ENCODE measurements around the gene GYG2.

Gene GYG2

GRCh38 chrX:2829469-2830246 is 928 bp downstream of the GYG2 start:
- no peak overlapping the region for H3K4me3 Mint-ChIP-seq
- H3K36me3 Mint-ChIP-seq: no peaks in the 10 kb centered on the region
- H3K27me3 Mint-ChIP-seq: peaks cover 6% of the 10 kb centered on the region
- no peaks in the 10 kb centered on the region for H3K9me3 Mint-ChIP-seq
- no peak overlapping the region for H3K27ac Mint-ChIP-seq
- H3K4me1 Mint-ChIP-seq: no peaks in the 10 kb centered on the region
- no peak for DNase-seq (ENCODE audit: low spot score in 2 of 2)
- ATAC-seq (ENCODE audit: low read depth): no peak

GRCh38 chrX:2831471-2832228 is 2.9 kb downstream of the GYG2 start:
- Mint-ChIP-seq H3K4me3 (no peak overlapping the region), H3K36me3 (no peaks in the 10 kb centered on the region), H3K9me3 (no peaks in the 10 kb centered on the region), H3K27me3 (peaks cover 8% of the 10 kb centered on the region), H3K27ac (no peak overlapping the region), H3K4me1 (no peaks in the 10 kb centered on the region)
- ATAC-seq (ENCODE audit: low read depth) (no peak), DNase-seq (ENCODE audit: low spot score in 2 of 2) (no peak)

- Mint-ChIP-seq H3K9me3 (peaks cover 13% of the 10 kb centered on the region), H3K4me1 (no peaks in the 10 kb centered on the region), H3K27me3 (peaks cover 11% of the 10 kb centered on the region), H3K4me3 (no peak overlapping the region), H3K27ac (no peak overlapping the region), H3K36me3 (no peaks in the 10 kb centered on the region)
- ATAC-seq (ENCODE audit: low read depth) (no peak), DNase-seq (ENCODE audit: low spot score in 2 of 2) (no peak)
Measured at GRCh38 chrX:2837961-2838360, 9.2 kb downstream of the GYG2 start.

- Mint-ChIP-seq H3K36me3 (no peaks in the 10 kb centered on the region), H3K4me1 (no peaks in the 10 kb centered on the region), H3K27ac (no peak overlapping the region), H3K9me3 (peaks cover 13% of the 10 kb centered on the region), H3K4me3 (no peak overlapping the region), H3K27me3 (peaks cover 7% of the 10 kb centered on the region)
- DNase-seq (ENCODE audit: low spot score in 2 of 2) (no peak), ATAC-seq (ENCODE audit: low read depth) (no peak)
Measured at GRCh38 chrX:2840961-2841360, 12.2 kb downstream of the GYG2 start.

GRCh38 chrX:2841537-2841936 is 12.8 kb downstream of the GYG2 start:
- ATAC-seq (ENCODE audit: low read depth) (no peak), DNase-seq (ENCODE audit: low spot score in 2 of 2) (no peak)
- Mint-ChIP-seq H3K4me1 (no peaks in the 10 kb centered on the region), H3K36me3 (no peaks in the 10 kb centered on the region), H3K27ac (no peak overlapping the region), H3K4me3 (no peak overlapping the region), H3K9me3 (peaks cover 13% of the 10 kb centered on the region), H3K27me3 (peaks cover 7% of the 10 kb centered on the region)

- Mint-ChIP-seq H3K4me1 (no peaks in the 10 kb centered on the region), H3K27ac (no peak overlapping the region), H3K9me3 (no peaks in the 10 kb centered on the region)
Measured at GRCh38 chrX:2846992-2847391, 18.3 kb downstream of the GYG2 start.

GRCh38 chrX:2848871-2849301 is 20.2 kb downstream of the GYG2 start:
- peaks cover 4% of the 10 kb centered on the region for H3K27me3 Mint-ChIP-seq
- DNase-seq (ENCODE audit: low spot score in 2 of 2): no peak
- H3K36me3 Mint-ChIP-seq: no peaks in the 10 kb centered on the region
- H3K4me1 Mint-ChIP-seq: no peaks in the 10 kb centered on the region
- ATAC-seq (ENCODE audit: low read depth): no peak
- H3K4me3 Mint-ChIP-seq: no peak overlapping the region
- H3K9me3 Mint-ChIP-seq: no peaks in the 10 kb centered on the region
- no peak overlapping the region for H3K27ac Mint-ChIP-seq

More at GRCh38 chrX:2846992-2847391, 18.3 kb downstream of the GYG2 start:
- Mint-ChIP-seq H3K27me3 (peaks cover 4% of the 10 kb centered on the region), H3K4me3 (no peak overlapping the region), H3K36me3 (no peaks in the 10 kb centered on the region)
- ATAC-seq (ENCODE audit: low read depth): no peak
- no peak for DNase-seq (ENCODE audit: low spot score in 2 of 2)

- ATAC-seq (ENCODE audit: low read depth) (no peak), DNase-seq (ENCODE audit: low spot score in 2 of 2) (no peak)
- H3K4me3 Mint-ChIP-seq: no peak overlapping the region
- no peaks in the 10 kb centered on the region for H3K9me3 Mint-ChIP-seq
- no peaks in the 10 kb centered on the region for H3K27me3 Mint-ChIP-seq
- no peaks in the 10 kb centered on the region for H3K36me3 Mint-ChIP-seq
- H3K4me1 Mint-ChIP-seq: no peaks in the 10 kb centered on the region
- no peak overlapping the region for H3K27ac Mint-ChIP-seq
Measured at GRCh38 chrX:2854918-2855317, 26.2 kb downstream of the GYG2 start.

- H3K36me3 Mint-ChIP-seq: no peaks in the 10 kb centered on the region
- H3K4me3 Mint-ChIP-seq: no peak overlapping the region
- no peaks in the 10 kb centered on the region for H3K4me1 Mint-ChIP-seq
- no peaks in the 10 kb centered on the region for H3K27me3 Mint-ChIP-seq
- ATAC-seq (ENCODE audit: low read depth) (no peak), DNase-seq (ENCODE audit: low spot score in 2 of 2) (no peak)
- no peaks in the 10 kb centered on the region for H3K9me3 Mint-ChIP-seq
- H3K27ac Mint-ChIP-seq: no peak overlapping the region
Measured at GRCh38 chrX:2855761-2856160, 27.0 kb downstream of the GYG2 start.

GRCh38 chrX:2857566-2857965 is 28.8 kb downstream of the GYG2 start:
- Mint-ChIP-seq H3K36me3 (no peaks in the 10 kb centered on the region), H3K4me1 (no peaks in the 10 kb centered on the region), H3K4me3 (no peak overlapping the region), H3K9me3 (no peaks in the 10 kb centered on the region), H3K27me3 (peaks cover 2% of the 10 kb centered on the region), H3K27ac (no peak overlapping the region)
- no peak for ATAC-seq (ENCODE audit: low read depth)
- no peak for DNase-seq (ENCODE audit: low spot score in 2 of 2)

- no peak for ATAC-seq (ENCODE audit: low read depth)
- no peak for DNase-seq (ENCODE audit: low spot score in 2 of 2)
- Mint-ChIP-seq H3K27ac (no peak overlapping the region), H3K4me3 (no peak overlapping the region), H3K4me1 (no peaks in the 10 kb centered on the region), H3K36me3 (no peaks in the 10 kb centered on the region), H3K9me3 (no peaks in the 10 kb centered on the region), H3K27me3 (peaks cover 2% of the 10 kb centered on the region)
Measured at GRCh38 chrX:2859197-2859797, 30.6 kb downstream of the GYG2 start.

GRCh38 chrX:2862404-2862803 is 33.7 kb downstream of the GYG2 start:
- ATAC-seq (ENCODE audit: low read depth): no peak
- H3K27me3 Mint-ChIP-seq: peaks cover 4% of the 10 kb centered on the region

GRCh38 chrX:2863646-2864045 is 34.9 kb downstream of the GYG2 start:
- ATAC-seq (ENCODE audit: low read depth) (no peak), DNase-seq (ENCODE audit: low spot score in 2 of 2) (no peak)
- Mint-ChIP-seq H3K9me3 (no peaks in the 10 kb centered on the region), H3K36me3 (no peaks in the 10 kb centered on the region), H3K4me3 (no peak overlapping the region), H3K27ac (no peak overlapping the region), H3K27me3 (peaks cover 4% of the 10 kb centered on the region), H3K4me1 (no peaks in the 10 kb centered on the region)

More at GRCh38 chrX:2862404-2862803, 33.7 kb downstream of the GYG2 start:
- H3K27ac Mint-ChIP-seq: no peak overlapping the region
- no peaks in the 10 kb centered on the region for H3K9me3 Mint-ChIP-seq
- no peak for DNase-seq (ENCODE audit: low spot score in 2 of 2)
- no peaks in the 10 kb centered on the region for H3K4me1 Mint-ChIP-seq
- H3K4me3 Mint-ChIP-seq: no peak overlapping the region
- H3K36me3 Mint-ChIP-seq: no peaks in the 10 kb centered on the region

GRCh38 chrX:2867206-2867605 is 38.5 kb downstream of the GYG2 start:
- DNase-seq (ENCODE audit: low spot score in 2 of 2) (no peak), ATAC-seq (ENCODE audit: low read depth) (no peak)
- H3K27ac Mint-ChIP-seq: no peak overlapping the region
- no peaks in the 10 kb centered on the region for H3K4me1 Mint-ChIP-seq
- H3K4me3 Mint-ChIP-seq: no peak overlapping the region
- H3K9me3 Mint-ChIP-seq: no peaks in the 10 kb centered on the region
- H3K36me3 Mint-ChIP-seq: no peaks in the 10 kb centered on the region
- H3K27me3 Mint-ChIP-seq: peaks cover 3% of the 10 kb centered on the region

Data from memory B cell (primary cell).